Measurements from ENCODE around the gene STX19. TPM values are rescaled to one million over a fixed set of nuclear protein-coding genes. Genes with fewer than 3 reads are reported as not detected.

STX19 gene
- total and polyA plus RNA-seq, 2 of the 13 experiments (the other 11 are each of a cell fraction or from before 2014, with no cell fraction given), result not detected

GRCh38 chr3:94011233-94011711, 17.1 kb downstream of the STX19 start:
- in situ Hi-C loops (cut with HindIII; ENCODE audit: extremely low pct_ligation_motif_present, low pct_unique_long_range_greater_than_20kb) (no loop called here), intact Hi-C loops (cut with micrococcal nuclease; ENCODE audit: unreplicated experiment) (no loop called here)
- FAIRE-seq (no peak), DNase-seq (ENCODE audit: low spot score) (no peak), ATAC-seq (no peak)
- Histone ChIP-seq H3K79me2 (ENCODE audit: insufficient read depth, low read length) (no peaks in the 10 kb centered on the region), H3K27me3 (ENCODE audit: control insufficient read depth in 1 of 2, insufficient read depth in 2 of 2, low read length in 2 of 2) (no peaks in the 10 kb centered on the region), H3K4me3 (replicated peaks in 1 of 3; ENCODE audit: insufficient read depth in 1 of 3, low read depth in 2 of 3, low read length in 3 of 3) (no peak overlapping the region), H3K9me3 (ENCODE audit: low read length) (no peaks in the 10 kb centered on the region), H4K20me1 (ENCODE audit: insufficient read depth, low read length) (no peaks in the 10 kb centered on the region), H3K27ac (ENCODE audit: extremely low read length, insufficient read depth, low read length) (no peak overlapping the region), H3K9ac (ENCODE audit: insufficient read depth, low read depth, low read length) (no peak overlapping the region), H2AFZ (ENCODE audit: low read length) (no peak overlapping the region), H3K4me2 (ENCODE audit: low read depth, low read length) (no peak overlapping the region), H3K4me1 (ENCODE audit: insufficient read depth, low read length) (no peaks in the 10 kb centered on the region), H3K36me3 (replicated peaks in 1 of 2; ENCODE audit: control insufficient read depth in 1 of 2, insufficient read depth in 2 of 2, low read length in 2 of 2) (no peaks in the 10 kb centered on the region)
- ChIA-PET POLR2A (no interaction called here), CTCF (ENCODE audit: low intra/inter-chr PET ratio, low total read pairs) (no interaction called here)
- BruUV-seq (replicated peaks), result no TSS peak
- no peak for TF ChIP-seq NR2F6 (IDR thresholded peaks at IDR 0.05)
- TF ChIP-seq NR2F6 (CRISPR knock-in tag; IDR thresholded peaks at IDR 0.05), result no peak
- TF ChIP-seq PHF8 (CRISPR knock-in tag; IDR thresholded peaks at IDR 0.05), result no peak
- TF ChIP-seq ZNF589 (CRISPR knock-in tag; conservative IDR thresholded peaks at IDR 0.05), result no peak
- no peak for TF ChIP-seq KLF15 (CRISPR knock-in tag; IDR thresholded peaks at IDR 0.05; ENCODE audit: borderline replicate concordance)
- TF ChIP-seq ZGPAT (CRISPR knock-in tag; IDR thresholded peaks at IDR 0.05), result no peak
- TF ChIP-seq ZNF275 (CRISPR knock-in tag; IDR thresholded peaks at IDR 0.05; ENCODE audit: borderline replicate concordance), result no peak
- TF ChIP-seq ARID3A (IDR thresholded peaks at IDR 0.05; ENCODE audit: low read depth, low read length), result no peak
- TF ChIP-seq ZNF460 (CRISPR knock-in tag; IDR thresholded peaks at IDR 0.05; ENCODE audit: borderline replicate concordance), result no peak
- no peak for TF ChIP-seq RARG (CRISPR knock-in tag; IDR thresholded peaks at IDR 0.05; ENCODE audit: low read depth)
- no peak for TF ChIP-seq FOXP1 (IDR thresholded peaks at IDR 0.05)
- TF ChIP-seq FOXP1 (CRISPR knock-in tag; IDR thresholded peaks at IDR 0.05), result no peak
- no peak for TF ChIP-seq TBL1XR1 (IDR thresholded peaks at IDR 0.05; ENCODE audit: borderline replicate concordance, low read length, partially characterized antibody)
- no peak for TF ChIP-seq SNAI1 (CRISPR knock-in tag; IDR thresholded peaks at IDR 0.05; ENCODE audit: borderline replicate concordance)
- no peak for TF ChIP-seq HNRNPL (IDR thresholded peaks at IDR 0.05; ENCODE audit: low read depth, low read length)
- no peak for TF ChIP-seq AKAP8 (CRISPR knock-in tag; IDR thresholded peaks at IDR 0.05)
- 95% methylated on average over 3 of the region's 3 CpGs for WGBS (ENCODE audit: low lambda C conversion rate)
